Jurkat, Clone E6-1 (cell line): Measurements from ENCODE around the gene CIC.

Experiments
- DNase-seq: peaks from one replicate; pipeline ENCODE4 v3.0.0-alpha.2; 2011; ENCODE audit warnings: low read depth, low spot score
- H3K4me3 ChIP-seq: 2 replicates; pipeline ENCODE4 v1.5.1; 2011; ENCODE audit warnings: mild to moderate bottlenecking, low read length, control low read depth, moderate library complexity

The CIC gene

GRCh38 chr19:42242069-42242511 lies 27.0 kb upstream of the CIC start:
- DNase-seq = no peak
- peak overlapping the region; percentile 97 for H3K4me3 ChIP-seq

DNA sequence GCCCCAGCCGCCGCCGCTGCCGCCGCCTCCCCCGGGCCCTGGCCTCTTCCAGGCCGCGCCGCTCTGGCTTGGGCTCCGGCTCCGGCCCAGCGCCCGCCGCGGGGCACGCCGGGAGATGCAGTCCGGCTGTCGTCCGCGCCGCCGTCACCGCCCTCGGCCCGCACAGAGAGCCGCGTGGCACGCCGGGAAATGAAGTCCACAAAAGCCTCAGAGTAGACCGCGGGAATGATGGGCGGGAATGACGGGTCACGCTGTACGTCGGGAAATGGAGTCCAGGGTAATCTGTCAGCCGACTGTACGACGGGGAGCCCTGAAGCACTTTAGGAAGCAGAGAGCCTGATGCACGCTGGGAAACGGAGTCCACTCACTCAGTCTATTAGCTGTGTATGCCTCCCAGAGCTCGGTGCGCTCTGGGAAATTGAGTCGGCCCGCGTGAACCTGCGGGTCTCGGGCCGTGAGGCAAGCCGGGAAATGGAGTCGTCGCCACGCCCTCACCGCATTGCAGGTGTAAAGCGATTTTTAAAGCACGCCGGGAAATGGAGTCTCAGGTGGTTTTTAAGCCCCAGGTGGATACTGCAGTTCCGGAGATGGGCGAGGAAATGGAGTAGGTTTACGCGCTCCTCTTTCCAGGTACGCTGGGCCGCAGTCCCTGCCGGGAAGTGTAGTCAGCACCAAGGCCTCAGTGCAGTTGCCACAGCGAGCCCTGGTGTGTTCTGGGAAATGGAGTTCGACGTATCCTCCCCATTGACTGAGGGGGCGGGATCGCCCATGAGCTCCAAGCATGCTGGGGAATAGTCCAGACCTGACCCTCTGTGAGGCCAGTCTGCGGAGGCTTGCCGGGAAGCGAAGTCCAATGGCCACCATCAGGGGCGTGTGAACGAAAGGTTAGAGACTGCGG lies 26.3 kb upstream of the CIC start, which contains the start of gene GSK3A:
GSK3A (minus strand) TSS at position 91 of the 898 bp plus-strand sequence. CDS start 137 bp downstream, outside the sequence.
- peak within 1 kb of the TSS; percentile 97 for H3K4me3 ChIP-seq
- DNase-seq = peak; percentile 98

GRCh38 chr19:42244347-42245220 lies 24.5 kb upstream of the CIC start:
- peak; percentile 94 for DNase-seq
- peak overlapping the region; percentile 97 for H3K4me3 ChIP-seq

GRCh38 chr19:42245231-42245630 lies 23.8 kb upstream of the CIC start:
- no peak for DNase-seq
- H3K4me3 ChIP-seq = peak overlapping the region; percentile 97; the same call in 1 of the 2 replicates

DNA sequence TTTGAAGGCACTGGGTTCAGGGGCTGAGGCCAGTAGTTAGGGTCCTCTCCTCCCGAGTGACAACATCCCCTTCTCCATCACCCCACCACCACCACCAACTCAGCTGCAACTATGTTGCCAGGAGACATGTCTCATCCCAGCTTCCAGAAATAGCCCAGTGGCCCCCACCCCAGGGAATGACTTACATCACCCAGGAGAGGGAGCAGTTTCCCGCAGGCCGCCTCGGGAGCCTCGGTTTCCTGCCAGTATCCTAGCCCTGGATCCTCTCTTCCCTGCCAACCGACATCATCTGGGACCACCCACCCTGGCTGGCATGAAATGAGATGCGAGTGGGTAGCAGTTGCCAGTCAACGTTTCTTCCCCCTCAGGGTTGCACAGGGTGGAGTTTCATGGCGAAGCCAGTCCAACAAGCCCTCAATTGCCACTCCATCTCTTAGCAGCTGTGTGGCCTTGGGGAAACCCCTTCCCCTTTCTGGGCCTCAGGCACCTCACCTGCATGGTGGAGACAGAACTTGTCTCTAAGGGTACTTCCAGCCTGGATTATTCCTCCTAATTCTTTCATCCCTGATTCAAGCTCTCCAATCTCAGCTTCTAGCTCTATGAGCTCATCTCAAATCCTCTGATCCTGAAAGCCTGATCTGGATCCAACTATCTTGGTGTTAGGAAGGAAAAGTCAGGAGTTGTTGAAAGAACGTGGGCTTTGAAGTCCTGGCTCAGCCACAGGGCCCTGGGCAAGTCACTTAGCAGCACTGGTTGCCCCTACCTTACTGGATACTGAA lies 22.7 kb upstream of the CIC start:
- DNase-seq = no peak
- no peak overlapping the region for H3K4me3 ChIP-seq

GRCh38 chr19:42246922-42247639 lies 22.0 kb upstream of the CIC start:
- DNase-seq = no peak
- H3K4me3 ChIP-seq = no peak overlapping the region

DNA sequence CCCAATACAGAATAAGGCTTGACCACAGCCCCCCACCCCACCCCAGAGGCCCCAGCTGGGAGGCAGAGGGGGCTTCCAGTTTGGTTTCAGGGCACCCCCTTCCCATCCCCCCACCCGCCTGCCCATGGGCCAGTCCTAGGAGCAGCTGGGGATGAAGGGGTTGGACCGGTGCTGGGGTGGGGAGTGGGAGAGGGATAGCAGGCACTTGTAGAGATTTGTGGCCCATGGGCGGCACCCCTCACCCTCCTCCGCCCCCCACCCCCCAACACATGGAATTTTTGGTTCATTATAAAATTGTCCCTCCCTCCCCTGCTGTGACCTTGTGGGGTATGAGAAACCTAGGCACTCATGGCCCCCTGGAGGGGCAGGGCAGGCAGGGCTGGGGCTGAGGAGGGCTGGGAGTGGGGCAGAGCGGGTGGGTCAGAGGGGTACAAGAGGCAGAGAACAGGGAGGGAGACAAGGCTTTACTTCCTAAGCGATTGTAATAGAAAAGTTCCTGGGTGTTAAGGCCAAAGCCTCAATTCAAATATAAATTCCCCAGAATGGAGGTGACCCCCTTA lies 21.3 kb upstream of the CIC start:
- no peak overlapping the region for H3K4me3 ChIP-seq
- DNase-seq = no peak

GRCh38 chr19:42248270-42249148 lies 20.5 kb upstream of the CIC start:
- DNase-seq = no peak
- no peak overlapping the region for H3K4me3 ChIP-seq

- H3K4me3 ChIP-seq = no peak overlapping the region
Observed at GRCh38 chr19:42249149-42249750, 19.8 kb upstream of the CIC start.

DNA sequence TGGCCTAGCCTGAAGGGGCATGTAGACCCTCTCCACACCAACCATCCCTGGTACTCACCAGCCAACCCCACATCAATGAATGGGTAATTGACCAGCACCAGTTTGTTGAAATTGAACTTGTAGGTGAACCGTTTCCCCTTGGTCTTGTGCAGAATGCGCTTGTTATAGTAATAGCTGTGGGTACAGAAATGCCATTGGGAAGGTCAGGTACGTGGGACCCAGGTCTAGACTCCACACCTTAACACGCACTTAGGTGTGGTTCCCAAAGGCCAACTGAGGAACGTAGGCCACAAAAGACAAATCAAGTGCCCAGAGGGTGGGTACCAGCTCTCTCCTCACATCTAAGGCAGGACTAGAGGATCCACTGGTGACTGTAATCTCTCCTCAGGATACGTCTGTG lies 19.3 kb upstream of the CIC start:
- H3K4me3 ChIP-seq = no peak overlapping the region
- no peak for DNase-seq

More at GRCh38 chr19:42249149-42249750, 19.8 kb upstream of the CIC start:
- DNase-seq = no peak

- DNase-seq = no peak
- H3K4me3 ChIP-seq = no peak overlapping the region
Observed at GRCh38 chr19:42250183-42250665, 18.8 kb upstream of the CIC start.

GRCh38 chr19:42250666-42251531 lies 18.2 kb upstream of the CIC start:
- no peak overlapping the region for H3K4me3 ChIP-seq

DNA sequence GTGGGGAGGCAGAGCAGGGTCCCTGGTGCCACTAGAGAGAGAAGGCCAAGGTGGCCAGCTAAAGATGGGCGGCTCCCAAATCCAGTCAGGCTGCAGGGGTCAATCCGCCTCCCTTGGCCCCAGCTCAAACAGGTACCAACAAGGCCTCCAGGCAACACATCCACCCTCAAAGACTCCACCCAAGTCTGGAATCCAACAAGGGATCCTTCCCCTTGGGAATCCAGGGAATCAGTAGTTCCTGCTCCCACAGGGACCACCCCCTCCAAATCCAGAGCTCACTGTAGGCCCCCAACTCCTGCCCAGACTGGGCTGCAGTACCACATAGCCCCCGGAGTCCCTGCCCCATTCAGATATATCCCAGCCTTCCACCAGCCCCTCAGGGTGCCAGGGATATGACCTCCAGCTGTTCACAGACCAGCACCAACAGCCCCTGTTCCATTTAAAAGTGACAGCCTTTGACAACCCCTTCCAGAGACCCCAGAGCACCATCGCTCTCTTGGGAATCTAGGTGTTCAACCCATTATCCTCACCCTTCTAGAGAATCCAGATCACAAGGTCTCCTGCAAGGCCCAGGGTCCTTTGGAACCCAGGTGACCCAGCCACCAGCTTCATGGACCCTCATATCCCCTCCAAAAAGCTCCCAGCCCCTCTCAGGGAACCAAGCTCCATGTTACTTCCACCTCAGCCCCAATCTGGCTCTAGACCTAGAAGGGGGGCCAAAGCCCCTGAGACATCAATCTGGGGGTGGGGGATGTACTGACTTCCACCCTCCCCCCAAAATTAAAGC lies 17.3 kb upstream of the CIC start:
- no peak overlapping the region for H3K4me3 ChIP-seq
- no peak for DNase-seq

More at GRCh38 chr19:42250666-42251531, 18.2 kb upstream of the CIC start:
- DNase-seq = no peak

DNA sequence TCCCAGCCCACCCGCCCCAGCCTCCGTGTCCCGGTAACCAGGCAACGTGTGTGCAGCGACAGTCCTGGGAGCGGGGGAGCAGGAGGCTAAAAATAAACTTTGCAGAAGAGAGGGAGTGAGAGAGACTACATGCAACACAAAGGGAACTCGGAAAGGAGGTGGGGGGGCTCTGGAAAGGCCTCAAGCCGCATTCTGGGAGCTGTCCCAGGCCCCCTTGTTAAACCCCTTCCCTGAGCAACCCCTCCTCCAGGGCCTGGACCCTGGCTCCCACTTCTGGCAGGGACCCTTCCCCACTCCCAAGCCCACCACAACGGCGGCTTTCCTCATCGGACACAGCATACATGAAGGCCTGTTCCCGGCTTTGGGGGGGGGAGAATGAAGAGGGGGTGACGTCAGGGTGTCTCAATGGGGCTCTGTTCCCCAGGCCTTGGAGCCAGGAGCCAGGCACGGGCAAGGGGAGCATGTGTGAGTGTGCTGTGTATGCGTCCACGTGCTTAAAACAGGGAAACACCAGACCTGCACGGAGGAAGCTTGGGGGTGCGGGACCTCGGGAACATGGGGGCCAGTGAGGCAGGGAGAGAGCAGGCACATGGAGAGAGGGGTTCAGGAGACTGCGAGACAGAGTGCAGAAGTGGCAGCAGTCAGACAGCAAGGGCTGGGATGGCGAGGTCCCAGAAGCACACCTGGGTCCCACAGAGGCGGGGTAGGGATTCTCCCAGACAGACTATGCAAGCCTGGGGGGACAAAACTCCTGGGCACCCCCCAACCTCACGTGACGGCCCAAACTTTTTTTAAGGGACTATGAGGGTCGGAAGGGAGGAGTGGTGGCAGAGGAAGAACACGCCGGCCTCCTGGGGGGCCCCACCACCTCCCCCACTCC lies 16.4 kb upstream of the CIC start:
- no peak for DNase-seq
- peak overlapping the region; percentile 83 for H3K4me3 ChIP-seq
